GM12864 (cell line): ENCODE results near the gene IL17RB.

Source experiments
- DNase-seq: peaks from one replicate; pipeline ENCODE4 v3.0.0-alpha.2; 2011; ENCODE audit warnings: low read depth
- H3K4me3 ChIP-seq: 2 replicates; pipeline ENCODE4 v1.5.1; 2011; ENCODE audit warnings: mild to moderate bottlenecking, low read depth, low read length, control low read depth
- CTCF ChIP-seq: IDR thresholded peaks from 2 replicates; pipeline ENCODE4 v1.5.1; 2011; ENCODE audit warnings: low read depth, mild to moderate bottlenecking, moderate library complexity, low read length, control low read depth, inconsistent platforms; ENCODE audit errors: missing control alignments

Gene IL17RB

GRCh38 chr3:53807117-53807810 is 39.1 kb upstream of the IL17RB start:
- no peak overlapping the region for H3K4me3 ChIP-seq
- DNase-seq, result no peak
- no peak for TF ChIP-seq CTCF

- H3K4me3 ChIP-seq, result no peak overlapping the region
- DNase-seq, result no peak
- TF ChIP-seq CTCF, result no peak
Measured at GRCh38 chr3:53808496-53808895, 37.9 kb upstream of the IL17RB start.

GRCh38 chr3:53809267-53809666 is 37.1 kb upstream of the IL17RB start:
- TF ChIP-seq CTCF, result no peak
- H3K4me3 ChIP-seq, result no peak overlapping the region
- no peak for DNase-seq

GRCh38 chr3:53809764-53810400 is 36.5 kb upstream of the IL17RB start:
- DNase-seq, result no peak
- no peak for TF ChIP-seq CTCF
- no peak overlapping the region for H3K4me3 ChIP-seq

GRCh38 chr3:53811143-53811927 is 35.0 kb upstream of the IL17RB start:
- H3K4me3 ChIP-seq, result no peak overlapping the region
- TF ChIP-seq CTCF, result no peak
- DNase-seq, result no peak

GRCh38 chr3:53812434-53812833 is 33.9 kb upstream of the IL17RB start:
- peak; percentile 8 for TF ChIP-seq CTCF
- DNase-seq, result no peak
- no peak overlapping the region for H3K4me3 ChIP-seq
